ENCODE results near the gene NKAIN1.
"Not testable (repeated sequence)": the region's sequence is repeated elsewhere in the genome, so short reads cannot be mapped to it uniquely, and the experiment has no call there.

The NKAIN1 gene

GRCh38 chr1:31264790-31265386 lies 25.2 kb upstream of the NKAIN1 start:
- TF ChIP-seq CTCF (IDR thresholded peaks at IDR 0.05; ENCODE audit: low read depth, low read length), result no peak
- TF ChIP-seq POLR2A (IDR thresholded peaks at IDR 0.05; ENCODE audit: extremely low read depth, insufficient read length), result no peak
- no peak for TF ChIP-seq MYC (IDR thresholded peaks at IDR 0.05; ENCODE audit: low read depth, low read length)
- TF ChIP-seq MAX (IDR thresholded peaks at IDR 0.05; ENCODE audit: low read depth, low read length), result no peak
- DNase-seq (ENCODE audit: low read depth), result no peak

GRCh38 chr1:31263408-31263807 lies 23.7 kb upstream of the NKAIN1 start:
- no peak overlapping the region for H3K4me3 ChIP-seq (ENCODE audit: low read depth, low read length)
- TF ChIP-seq POLR2A (IDR thresholded peaks at IDR 0.05; ENCODE audit: extremely low read depth, insufficient read length), result no peak
- no peak for TF ChIP-seq MAX (IDR thresholded peaks at IDR 0.05; ENCODE audit: low read depth, low read length)
- no peak for TF ChIP-seq MYC (IDR thresholded peaks at IDR 0.05; ENCODE audit: low read depth, low read length)
- no peak for TF ChIP-seq CTCF (IDR thresholded peaks at IDR 0.05; ENCODE audit: low read depth, low read length)
- no peak for DNase-seq (ENCODE audit: low read depth)

More at GRCh38 chr1:31264790-31265386, 25.2 kb upstream of the NKAIN1 start:
- no peak overlapping the region for H3K4me3 ChIP-seq (ENCODE audit: low read depth, low read length)

- DNase-seq (ENCODE audit: low read depth); H3K4me3 ChIP-seq (ENCODE audit: low read depth, low read length): not testable (repeated sequence)
These were observed 22.7 kb upstream of the NKAIN1 start for GRCh38 chr1:31262393-31262792.

- no peak for DNase-seq (ENCODE audit: low read depth)
- no peak for TF ChIP-seq MYC (IDR thresholded peaks at IDR 0.05; ENCODE audit: low read depth, low read length)
- no peak for TF ChIP-seq MAX (IDR thresholded peaks at IDR 0.05; ENCODE audit: low read depth, low read length)
- no peak for TF ChIP-seq CTCF (IDR thresholded peaks at IDR 0.05; ENCODE audit: low read depth, low read length)
- TF ChIP-seq POLR2A (IDR thresholded peaks at IDR 0.05; ENCODE audit: extremely low read depth, insufficient read length), result no peak
- H3K4me3 ChIP-seq (ENCODE audit: low read depth, low read length), result no peak overlapping the region
These were observed 22.2 kb upstream of the NKAIN1 start for GRCh38 chr1:31261916-31262315.

- H3K4me3 ChIP-seq (ENCODE audit: low read depth, low read length), result no peak overlapping the region
- no peak for DNase-seq (ENCODE audit: low read depth)
- no peak for TF ChIP-seq CTCF (IDR thresholded peaks at IDR 0.05; ENCODE audit: low read depth, low read length)
- no peak for TF ChIP-seq MAX (IDR thresholded peaks at IDR 0.05; ENCODE audit: low read depth, low read length)
- TF ChIP-seq MYC (IDR thresholded peaks at IDR 0.05; ENCODE audit: low read depth, low read length), result no peak
- TF ChIP-seq POLR2A (IDR thresholded peaks at IDR 0.05; ENCODE audit: extremely low read depth, insufficient read length), result no peak
These were observed 20.1 kb upstream of the NKAIN1 start for GRCh38 chr1:31259746-31260145.

GRCh38 chr1:31258581-31258980 lies 18.9 kb upstream of the NKAIN1 start:
- H3K4me3 ChIP-seq (ENCODE audit: low read depth, low read length), result no peak overlapping the region
- DNase-seq (ENCODE audit: low read depth), result no peak
- TF ChIP-seq MYC (IDR thresholded peaks at IDR 0.05; ENCODE audit: low read depth, low read length) (no peak), POLR2A (IDR thresholded peaks at IDR 0.05; ENCODE audit: extremely low read depth, insufficient read length) (no peak), CTCF (IDR thresholded peaks at IDR 0.05; ENCODE audit: low read depth, low read length) (no peak), MAX (IDR thresholded peaks at IDR 0.05; ENCODE audit: low read depth, low read length) (no peak)
